ENCODE results near the gene ST3GAL3.

- TF ChIP-seq CTCF (IDR thresholded peaks at IDR 0.05) = no peak
- no peak for TF ChIP-seq POLR2A (IDR thresholded peaks at IDR 0.05)
- TF ChIP-seq POLR2AphosphoS5 (IDR thresholded peaks at IDR 0.05) = no peak
- TF ChIP-seq EP300 (IDR thresholded peaks at IDR 0.05) = no peak
Observed at GRCh38 chr1:43805340-43805739, 98.0 kb downstream of the ST3GAL3 start.
